Large intestine (tissue), 3 donors: ENCODE results near the gene TOMM40. TPM values are rescaled to one million over a fixed set of nuclear protein-coding genes. Genes with fewer than 3 reads are reported as not detected.

Experiments
- DNase-seq, 2 donors: peaks; one replicate each; pipeline versions ENCODE4 v3.0.0 to v3.0.0-alpha.2; 2013
- H3K27ac ChIP-seq: one replicate; pipeline ENCODE4 v1.5.1; 2013; ENCODE audit warnings: low read length
- H3K27me3 ChIP-seq: 2 replicates; pipeline ENCODE4 v1.6.1; 2013; ENCODE audit warnings: low read length; ENCODE audit not compliant: control insufficient read depth, insufficient read depth
- H3K36me3 ChIP-seq: 2 replicates; pipeline ENCODE4 v1.6.1; 2013; ENCODE audit warnings: low read length; ENCODE audit not compliant: control insufficient read depth, insufficient read depth
- H3K4me1 ChIP-seq: one replicate; pipeline ENCODE4 v1.6.1; 2013; ENCODE audit warnings: low read length; ENCODE audit not compliant: control insufficient read depth, insufficient read depth
- H3K4me3 ChIP-seq: one replicate; pipeline ENCODE4 v1.5.1; 2013; ENCODE audit warnings: low read length
- H3K9me3 ChIP-seq: one replicate; pipeline ENCODE4 v1.6.1; 2013; ENCODE audit warnings: mild to moderate bottlenecking, low read depth, low read length, moderate library complexity; ENCODE audit not compliant: control insufficient read depth
- WGBS: methylation state at CpG from one replicate; pipeline ENCODE4 v1.1.5; 2013; ENCODE audit warnings: low lambda C conversion rate; ENCODE audit not compliant: insufficient coverage; 5-methylcytosine and 5-hydroxymethylcytosine counted together
- polyA plus RNA-seq: library from polyadenylated mRNA; unstranded; fragments of 120-200 nt; gene quantifications from one replicate; pipeline ENCODE4 v1.2.1, GENCODE V29; 2013

Gene TOMM40
- polyA plus RNA-seq, 1 donor = 37.2 TPM

DNA sequence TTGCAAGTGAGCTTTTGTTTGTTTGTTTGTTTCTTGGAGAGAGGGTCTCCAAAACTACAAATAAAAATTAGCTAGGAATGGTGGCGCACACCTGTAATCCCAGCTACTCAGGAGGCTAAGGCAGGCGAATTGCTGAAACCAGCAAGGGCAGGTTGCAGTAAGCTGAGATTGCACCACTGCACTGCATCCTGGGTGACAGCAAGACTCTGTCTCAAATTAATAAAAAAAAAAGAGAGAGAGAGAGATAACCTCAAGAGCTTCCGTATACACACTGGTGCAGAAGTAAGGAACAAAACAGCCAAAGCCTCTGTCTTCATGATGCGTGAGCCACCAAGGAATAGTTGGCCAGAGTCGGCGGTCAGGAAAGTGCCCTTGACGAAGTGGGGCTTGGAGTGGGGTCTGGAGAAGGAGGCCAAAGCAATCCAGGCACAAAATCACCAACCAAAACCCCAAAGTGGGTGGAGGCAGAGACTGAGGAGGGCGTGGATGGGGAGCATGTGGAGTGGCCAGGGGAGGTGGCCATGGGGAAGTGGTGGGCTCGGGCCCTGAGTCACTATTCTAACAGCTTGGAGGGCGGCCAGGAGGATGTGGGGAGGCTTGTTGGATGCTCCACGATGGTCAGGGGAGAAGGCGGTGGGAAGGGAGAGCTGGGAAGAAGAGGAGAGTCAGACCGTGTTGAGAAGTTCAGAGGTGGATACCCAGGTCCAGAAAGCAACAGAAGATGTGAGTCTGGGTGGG, 21.2 kb upstream of the TOMM40 start:
- Histone ChIP-seq H3K9me3 (no peaks in the 10 kb centered on the region), H3K27me3 (no peaks in the 10 kb centered on the region), H3K4me1 (peaks cover 18% of the 10 kb centered on the region), H3K27ac (peak overlapping the region; percentile 64), H3K4me3 (no peak overlapping the region), H3K36me3 (peaks cover 72% of the 10 kb centered on the region)
- no peak for DNase-seq
- WGBS = no CpG with 5 or more reads among the region's 13 CpGs

DNA sequence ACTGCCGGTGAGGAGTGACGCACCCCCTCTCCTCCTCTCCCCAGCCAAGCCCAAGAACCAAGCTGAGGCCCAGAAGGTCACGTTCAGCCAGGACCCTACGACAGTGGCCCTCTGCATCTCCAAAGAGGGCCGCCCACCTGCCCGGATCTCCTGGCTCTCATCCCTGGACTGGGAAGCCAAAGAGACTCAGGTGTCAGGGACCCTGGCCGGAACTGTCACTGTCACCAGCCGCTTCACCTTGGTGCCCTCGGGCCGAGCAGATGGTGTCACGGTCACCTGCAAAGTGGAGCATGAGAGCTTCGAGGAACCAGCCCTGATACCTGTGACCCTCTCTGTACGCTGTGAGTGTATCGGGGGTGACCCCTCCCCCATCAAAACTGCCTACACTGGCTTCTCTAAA, 19.2 kb upstream of the TOMM40 start:
- H3K4me1 ChIP-seq = peaks cover 27% of the 10 kb centered on the region
- DNase-seq = no peak
- H3K27me3 ChIP-seq = no peaks in the 10 kb centered on the region
- H3K4me3 ChIP-seq = no peak overlapping the region
- no CpG with 5 or more reads among the region's 14 CpGs for WGBS
- no peak overlapping the region for H3K27ac ChIP-seq
- H3K9me3 ChIP-seq = no peaks in the 10 kb centered on the region
- H3K36me3 ChIP-seq = peaks cover 70% of the 10 kb centered on the region

GRCh38 chr19:44872661-44873060, 18.4 kb upstream of the TOMM40 start:
- DNase-seq = no peak
- H3K27ac ChIP-seq = no peak overlapping the region
- 86% methylated on average over 1 of the region's 4 CpGs for WGBS
- peaks cover 28% of the 10 kb centered on the region for H3K4me1 ChIP-seq
- H3K4me3 ChIP-seq = no peak overlapping the region
- H3K36me3 ChIP-seq = peaks cover 73% of the 10 kb centered on the region
- no peaks in the 10 kb centered on the region for H3K27me3 ChIP-seq
- no peaks in the 10 kb centered on the region for H3K9me3 ChIP-seq

DNA sequence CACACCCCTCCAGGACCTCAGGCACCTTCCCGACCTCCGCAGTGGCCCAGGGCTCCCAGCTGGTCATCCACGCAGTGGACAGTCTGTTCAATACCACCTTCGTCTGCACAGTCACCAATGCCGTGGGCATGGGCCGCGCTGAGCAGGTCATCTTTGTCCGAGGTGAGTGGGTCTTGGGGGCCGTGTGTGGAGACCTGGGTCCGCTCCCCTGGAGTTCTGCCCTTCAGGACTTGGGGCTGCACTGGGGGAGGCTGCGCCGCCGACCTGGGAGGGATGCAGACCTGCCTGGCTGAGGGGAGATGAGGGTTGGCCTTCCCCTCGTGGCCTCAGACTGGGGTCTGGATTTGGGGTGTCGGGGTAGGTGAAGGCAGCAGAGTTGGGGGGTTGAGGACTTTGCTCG, 16.7 kb upstream of the TOMM40 start:
- DNase-seq = no peak
- Histone ChIP-seq H3K4me3 (no peak overlapping the region), H3K4me1 (peaks cover 24% of the 10 kb centered on the region), H3K27me3 (no peaks in the 10 kb centered on the region), H3K27ac (no peak overlapping the region), H3K36me3 (peaks cover 80% of the 10 kb centered on the region), H3K9me3 (no peaks in the 10 kb centered on the region)
- 100% methylated on average over 2 of the region's 16 CpGs for WGBS

- peak overlapping the region; percentile 22 for H3K27ac ChIP-seq
Observed at GRCh38 chr19:44875666-44876451, 15.2 kb upstream of the TOMM40 start.

DNA sequence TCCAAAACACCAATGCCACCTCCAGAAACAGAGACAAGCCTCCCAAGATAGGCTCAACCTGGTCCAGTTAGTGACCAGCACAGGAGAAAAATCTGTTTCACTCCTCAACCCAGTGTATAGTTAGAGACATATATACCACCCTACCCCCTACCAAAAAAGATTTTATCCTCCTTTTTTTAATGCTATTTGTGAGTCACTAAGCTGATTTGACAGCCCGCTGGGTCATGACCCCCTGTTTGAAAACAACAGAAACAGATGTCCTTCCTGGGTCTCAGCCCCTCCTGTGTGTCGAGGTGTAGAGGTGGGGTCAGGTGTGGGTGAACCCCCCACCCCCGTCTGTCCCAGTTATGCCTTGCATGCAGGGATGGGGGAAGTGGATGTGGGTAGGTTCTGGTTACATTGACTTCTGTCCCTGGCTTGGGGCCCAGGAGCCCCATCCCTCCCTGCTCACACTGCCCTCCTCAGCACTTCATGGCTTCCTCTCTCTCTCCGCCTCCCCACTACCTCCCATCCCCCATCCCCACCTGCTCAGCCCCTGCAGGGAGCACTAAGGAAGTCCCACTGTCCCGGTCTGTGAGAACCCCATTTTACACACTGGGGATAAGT, 14.0 kb upstream of the TOMM40 start:
- Histone ChIP-seq H3K4me3 (no peak overlapping the region), H3K36me3 (peaks cover 71% of the 10 kb centered on the region), H3K9me3 (no peaks in the 10 kb centered on the region), H3K27me3 (no peaks in the 10 kb centered on the region), H3K27ac (no peak overlapping the region), H3K4me1 (peaks cover 15% of the 10 kb centered on the region)
- DNase-seq = peak in 1 of 2 donors; percentile 40
- 80% methylated on average over 1 of the region's 5 CpGs for WGBS

More at GRCh38 chr19:44875666-44876451, 15.2 kb upstream of the TOMM40 start:
- Histone ChIP-seq H3K27me3 (no peaks in the 10 kb centered on the region), H3K36me3 (peaks cover 82% of the 10 kb centered on the region), H3K9me3 (no peaks in the 10 kb centered on the region), H3K4me3 (no peak overlapping the region), H3K4me1 (peaks cover 15% of the 10 kb centered on the region)
- WGBS = no CpG with 5 or more reads among the region's 22 CpGs
- peak; percentile 41 to 60 for DNase-seq

- no peak overlapping the region for H3K4me3 ChIP-seq
- H3K27ac ChIP-seq = no peak overlapping the region
- WGBS = 100% methylated on average over 2 of the region's 26 CpGs
- no peak for DNase-seq
- H3K36me3 ChIP-seq = peaks cover 60% of the 10 kb centered on the region
- peaks cover 15% of the 10 kb centered on the region for H3K4me1 ChIP-seq
- no peaks in the 10 kb centered on the region for H3K27me3 ChIP-seq
- H3K9me3 ChIP-seq = no peaks in the 10 kb centered on the region
Observed at GRCh38 chr19:44878120-44878865, 12.8 kb upstream of the TOMM40 start.

GRCh38 chr19:44879309-44880065, 11.6 kb upstream of the TOMM40 start:
- no CpG with 5 or more reads among the region's 18 CpGs for WGBS
- no peak for DNase-seq
- peaks cover 56% of the 10 kb centered on the region for H3K36me3 ChIP-seq
- H3K4me1 ChIP-seq = peaks cover 15% of the 10 kb centered on the region
- H3K27ac ChIP-seq = no peak overlapping the region
- H3K9me3 ChIP-seq = no peaks in the 10 kb centered on the region
- no peaks in the 10 kb centered on the region for H3K27me3 ChIP-seq
- no peak overlapping the region for H3K4me3 ChIP-seq

DNA sequence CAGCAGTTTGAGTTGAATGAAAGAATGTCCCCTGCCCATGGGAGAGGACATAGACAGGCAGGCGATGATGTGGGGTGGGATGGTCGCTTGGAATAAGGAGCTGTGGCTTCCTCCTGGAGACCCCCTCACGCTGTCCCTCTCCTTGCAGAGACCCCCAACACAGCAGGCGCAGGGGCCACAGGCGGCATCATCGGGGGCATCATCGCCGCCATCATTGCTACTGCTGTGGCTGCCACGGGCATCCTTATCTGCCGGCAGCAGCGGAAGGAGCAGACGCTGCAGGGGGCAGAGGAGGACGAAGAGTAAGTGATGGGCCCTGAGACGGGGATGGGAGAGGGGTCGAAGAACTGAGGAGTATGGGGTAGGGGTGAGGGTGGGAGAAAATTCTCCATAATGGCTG, 9.0 kb upstream of the TOMM40 start:
- no peaks in the 10 kb centered on the region for H3K9me3 ChIP-seq
- H3K27ac ChIP-seq = no peak overlapping the region
- H3K36me3 ChIP-seq = peaks cover 50% of the 10 kb centered on the region
- H3K27me3 ChIP-seq = no peaks in the 10 kb centered on the region
- H3K4me3 ChIP-seq = no peak overlapping the region
- no CpG with 5 or more reads among the region's 15 CpGs for WGBS
- peaks cover 4% of the 10 kb centered on the region for H3K4me1 ChIP-seq
- no peak for DNase-seq
